Activated CD4-positive, alpha-beta T cell treated with anti-CD3 and anti-CD28 coated beads for 4 hours (primary cell): Measurements from ENCODE around the gene ACKR3.

ENCODE experiments used
- DNase-seq, 2 donors: peaks; one replicate each; pipeline ENCODE4 v3.0.0-alpha.2; 2020

The ACKR3 gene

DNA sequence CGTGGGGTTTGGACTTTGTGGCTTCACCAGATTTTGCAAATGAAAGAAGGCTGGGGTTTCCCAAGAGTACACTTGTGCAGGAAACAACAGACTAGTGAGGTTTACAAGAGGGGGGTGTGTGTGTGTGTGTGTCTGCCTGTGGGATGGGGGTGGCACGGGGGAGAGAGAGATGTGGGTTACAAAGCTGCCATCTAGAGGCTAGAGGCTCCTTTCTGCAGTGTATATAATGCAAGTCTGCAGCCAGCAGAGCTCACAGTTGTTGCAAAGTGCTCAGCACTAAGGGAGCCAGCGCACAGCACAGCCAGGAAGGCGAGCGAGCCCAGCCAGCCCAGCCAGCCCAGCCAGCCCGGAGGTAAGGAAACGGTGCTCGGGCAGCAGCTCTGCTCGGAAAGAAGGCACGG, at the start of gene ACKR3:
Gene ACKR3, plus strand, starts transcription at position 253 of the 401 bp plus-strand sequence. CDS start 10,641 bp downstream, outside the sequence.
- DNase-seq: peak; percentile 70

GRCh38 chr2:236521556-236521955, 48.1 kb upstream of the ACKR3 start:
- DNase-seq: no peak

DNA sequence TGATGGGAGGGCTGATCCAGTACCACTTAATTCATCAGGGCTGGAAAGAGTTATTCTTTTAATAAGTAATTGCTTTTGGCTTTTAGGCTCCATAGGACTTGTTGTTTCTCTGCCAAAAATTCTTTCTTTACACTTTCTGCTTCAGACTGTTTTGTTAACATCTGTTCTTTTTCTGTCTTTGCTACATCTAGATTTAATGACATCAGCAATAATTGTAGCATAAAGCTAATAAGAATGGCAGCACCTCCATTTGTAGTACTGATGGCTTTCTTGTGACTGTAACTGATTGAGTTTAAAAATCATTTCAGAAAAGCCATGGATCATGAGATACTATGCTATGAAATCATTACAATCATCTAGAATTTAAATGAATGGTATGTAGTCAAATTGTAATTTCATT, 46.4 kb upstream of the ACKR3 start:
- DNase-seq: no peak

- no peak for DNase-seq
These were observed 44.1 kb upstream of the ACKR3 start for GRCh38 chr2:236525411-236525997.

DNA sequence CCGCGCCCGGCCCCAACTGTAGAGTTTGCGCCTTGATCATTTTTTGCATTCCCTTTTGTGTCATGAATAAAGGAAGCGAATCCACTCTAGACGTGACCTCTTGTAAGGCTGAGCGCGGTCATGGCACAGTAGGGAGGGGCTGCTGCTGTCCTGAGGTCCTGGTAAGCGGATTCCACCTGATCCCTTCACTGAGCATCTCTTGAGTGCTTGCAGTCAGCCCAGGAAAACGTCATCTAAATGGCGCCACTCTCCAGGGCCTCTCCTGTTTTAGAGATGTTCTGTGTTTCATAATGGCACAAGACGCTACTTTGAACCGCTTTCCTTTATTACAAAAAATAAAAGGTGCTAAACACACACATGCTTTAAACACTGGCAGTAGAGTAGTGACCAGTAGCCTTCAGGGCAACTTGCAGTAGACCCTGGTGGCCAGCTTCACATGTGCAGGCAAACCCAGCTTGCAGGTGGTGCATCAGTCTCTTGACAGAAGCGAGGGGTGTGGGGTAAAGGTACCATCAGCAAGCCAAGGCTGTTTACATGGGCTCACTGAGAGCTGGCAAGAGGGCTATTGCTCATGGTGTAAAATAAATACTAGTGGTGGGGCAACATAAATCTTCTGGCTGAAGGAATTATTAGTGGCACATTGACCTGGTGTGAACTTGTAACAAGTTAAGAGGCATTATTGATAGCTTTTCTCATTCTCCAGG, 43.0 kb upstream of the ACKR3 start:
- no peak for DNase-seq

DNA sequence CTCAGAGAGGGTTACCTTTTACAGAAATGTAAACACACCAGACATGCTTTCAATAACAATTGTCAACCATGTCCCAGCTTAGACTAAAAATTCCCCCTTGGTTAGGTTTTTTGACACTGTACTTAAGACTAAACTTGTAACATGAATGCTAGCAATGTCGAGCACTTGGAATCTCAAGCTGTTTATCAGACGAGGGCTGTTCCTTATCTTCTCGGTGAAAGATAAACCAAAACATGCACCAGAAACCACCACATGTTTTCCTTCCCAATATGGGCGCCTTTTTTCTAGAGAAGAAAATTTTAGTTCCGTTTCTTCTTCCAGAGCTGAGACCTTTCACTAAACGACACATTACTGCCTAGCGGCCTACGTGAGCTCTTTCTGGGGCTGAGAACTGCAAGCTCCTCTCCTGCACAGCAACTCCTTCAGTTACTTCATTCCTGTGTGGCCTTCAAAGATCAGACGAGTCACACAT, 42.4 kb upstream of the ACKR3 start:
- no peak for DNase-seq

DNA sequence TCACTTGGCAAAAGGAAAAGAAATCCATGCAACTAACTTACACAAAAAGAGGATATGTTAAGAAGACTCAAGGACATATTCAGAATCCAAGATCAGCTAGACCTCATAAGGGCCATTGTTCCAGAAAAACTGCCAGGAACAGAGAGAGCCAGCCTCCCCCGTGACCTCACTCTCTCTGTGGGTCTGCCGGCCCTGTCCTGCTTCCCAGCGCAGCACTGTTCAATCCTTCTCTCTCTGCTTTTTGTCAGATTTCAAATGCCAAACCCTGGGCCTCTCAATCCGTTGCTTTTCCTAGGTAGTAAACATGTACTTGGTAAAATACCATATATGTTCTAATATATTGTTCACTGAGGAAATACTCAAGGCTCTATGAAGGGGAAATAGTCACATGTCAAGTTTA, 40.0 kb upstream of the ACKR3 start:
- no peak for DNase-seq

DNA sequence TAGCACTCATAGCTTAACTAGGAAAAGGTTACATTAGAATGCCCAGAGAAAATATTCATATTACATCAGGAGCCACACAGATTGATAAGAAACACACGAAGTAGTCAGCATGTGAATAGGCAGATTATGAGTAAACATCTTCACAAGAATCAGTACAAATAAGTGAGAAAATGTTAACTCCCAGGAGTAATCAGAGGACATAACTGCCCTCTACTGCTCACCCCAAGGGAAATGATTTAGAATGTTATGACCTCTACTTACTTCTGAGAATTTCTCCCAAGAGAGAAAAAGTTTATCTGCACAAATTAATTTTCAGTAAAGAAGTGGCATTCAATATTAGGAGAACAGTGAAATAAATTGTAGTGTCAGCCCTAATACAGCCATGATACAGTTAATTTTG, 39.1 kb upstream of the ACKR3 start:
- no peak for DNase-seq

DNA sequence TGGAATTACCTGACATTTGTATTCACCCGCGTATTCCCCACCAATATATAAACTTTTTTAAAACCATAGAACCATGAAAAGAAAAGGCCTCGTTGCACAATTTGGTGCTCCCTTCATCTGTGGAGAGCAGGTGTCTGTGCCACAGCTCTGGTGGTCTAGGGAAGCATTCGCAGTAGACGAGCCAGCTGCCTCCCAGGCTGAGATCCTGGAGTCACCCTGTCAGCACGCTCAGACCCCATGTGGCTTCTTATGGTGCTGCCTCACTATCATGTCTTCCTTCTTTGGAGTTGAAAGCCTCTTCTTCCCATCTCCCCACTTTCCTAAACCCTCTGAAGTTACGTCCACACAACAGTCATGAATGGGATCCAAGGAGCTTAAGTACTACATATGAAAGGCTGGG, 38.4 kb upstream of the ACKR3 start:
- DNase-seq: no peak

GRCh38 chr2:236531996-236532395, 37.6 kb upstream of the ACKR3 start:
- DNase-seq: no peak

- no peak for DNase-seq
These were observed 36.3 kb upstream of the ACKR3 start for GRCh38 chr2:236533343-236533742.

GRCh38 chr2:236535024-236535423, 34.6 kb upstream of the ACKR3 start:
- no peak for DNase-seq

- peak; percentile 41 to 54 for DNase-seq
These were observed 32.8 kb upstream of the ACKR3 start for GRCh38 chr2:236536727-236537398.

- no peak for DNase-seq
These were observed 31.4 kb upstream of the ACKR3 start for GRCh38 chr2:236538242-236538641.

GRCh38 chr2:236541008-236541562, 28.5 kb upstream of the ACKR3 start:
- no peak for DNase-seq

DNA sequence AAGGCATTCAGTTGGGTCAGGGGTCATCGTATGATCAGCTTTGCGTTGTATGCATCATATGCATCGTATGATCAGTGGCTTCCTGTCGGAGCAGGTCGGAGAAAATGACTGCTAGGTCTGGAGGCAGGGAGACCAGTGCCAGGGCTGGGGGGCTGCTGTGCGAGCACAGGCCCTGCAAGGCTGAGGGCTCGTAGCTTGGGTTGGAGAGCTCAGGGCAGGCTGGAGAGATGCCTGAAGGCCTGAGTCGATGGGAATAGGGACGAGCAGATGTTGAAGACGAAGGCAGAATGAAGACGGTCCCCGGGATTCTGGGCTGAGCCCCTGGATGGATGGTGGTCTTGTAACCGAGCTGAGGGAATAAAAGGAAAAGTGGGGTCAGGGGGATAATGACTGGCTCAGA, 25.3 kb upstream of the ACKR3 start:
- DNase-seq: no peak

DNA sequence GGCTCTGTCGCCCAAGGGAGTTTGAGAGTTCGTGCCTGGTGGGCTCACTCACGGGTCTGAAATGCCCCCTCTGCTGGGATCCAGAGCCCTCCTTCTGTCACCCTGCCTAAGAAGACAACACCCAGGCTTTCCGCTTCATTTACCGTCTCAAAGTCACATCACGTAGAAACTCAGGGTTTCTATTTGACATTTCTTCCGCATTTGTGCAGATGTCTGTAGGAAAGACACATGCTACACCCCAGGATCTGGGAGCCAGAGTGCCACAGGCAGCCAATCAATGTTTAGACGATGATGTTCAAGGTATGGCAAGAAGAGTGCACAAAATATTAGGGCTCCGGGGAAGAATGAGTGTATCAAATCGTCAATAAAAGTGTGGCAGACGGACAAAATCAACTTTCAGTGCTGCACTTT, 24.4 kb upstream of the ACKR3 start:
- no peak for DNase-seq

GRCh38 chr2:236545814-236546480, 23.7 kb upstream of the ACKR3 start:
- no peak for DNase-seq

GRCh38 chr2:236546561-236547002, 23.0 kb upstream of the ACKR3 start:
- DNase-seq: peak in 1 of 2 donors; percentile 23

GRCh38 chr2:236547725-236548124, 21.9 kb upstream of the ACKR3 start:
- no peak for DNase-seq

GRCh38 chr2:236548179-236548921, 21.3 kb upstream of the ACKR3 start:
- no peak for DNase-seq

DNA sequence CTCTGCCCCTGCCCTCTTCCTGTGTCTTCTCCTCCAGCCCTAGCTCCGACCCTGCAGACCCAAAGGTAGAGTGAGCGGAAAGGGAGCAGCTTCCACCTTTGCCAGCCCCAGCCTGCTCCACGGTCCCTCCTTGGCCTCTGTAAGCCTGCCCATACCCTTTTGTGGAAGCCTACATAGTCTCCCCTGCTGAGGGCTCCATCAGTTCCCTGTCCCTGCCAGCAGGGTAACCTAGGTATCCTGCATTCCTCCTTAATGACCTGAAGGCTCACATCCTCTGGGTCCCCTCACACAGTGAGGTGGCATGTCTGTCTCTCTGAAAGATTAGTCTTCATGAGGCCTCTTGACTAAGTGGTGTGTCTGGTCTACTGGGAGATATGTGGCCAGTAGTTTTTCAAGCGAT, 20.5 kb upstream of the ACKR3 start:
- DNase-seq: no peak
